GM12865 (cell line): ENCODE results near the gene RADIL.
A peak's percentile ranks its signal among the peaks of the same experiment; 100 is the strongest.
"Not testable (repeated sequence)": the region's sequence is repeated elsewhere in the genome, so short reads cannot be mapped to it uniquely, and the experiment has no call there.

ENCODE experiments used
- DNase-seq: peaks from one replicate; pipeline ENCODE4 v3.0.0; 2010; ENCODE audit warnings: low read depth
- H3K4me3 ChIP-seq: 2 replicates; pipeline ENCODE4 v1.5.1; 2011; ENCODE audit warnings: mild to moderate bottlenecking, low read depth, low read length, control low read depth
- CTCF ChIP-seq: IDR thresholded peaks from 2 replicates; pipeline ENCODE4 v1.5.1; 2011; ENCODE audit warnings: low read length, control low read depth, low read depth, inconsistent platforms; ENCODE audit not compliant: insufficient read depth; ENCODE audit errors: missing control alignments

The RADIL gene

DNA sequence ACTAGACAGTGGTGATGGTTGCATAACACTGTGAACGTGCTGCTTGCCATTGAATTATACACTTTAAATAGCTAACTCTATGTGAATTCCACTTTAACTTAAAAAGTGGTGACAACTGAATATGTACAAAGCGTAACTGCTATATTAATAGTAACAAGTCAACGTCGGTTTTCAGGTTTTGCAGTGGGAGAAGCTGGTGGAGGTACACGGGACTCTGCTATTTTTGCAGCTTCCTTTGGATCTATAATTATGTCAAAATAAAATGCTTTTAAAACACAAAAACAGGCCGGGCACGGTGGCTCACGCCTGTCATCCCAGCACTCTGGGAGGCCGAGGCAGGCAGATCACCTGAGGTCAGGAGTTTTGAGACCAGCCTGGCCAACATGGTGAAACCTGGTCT lies 87.1 kb downstream of the RADIL start:
- no peak overlapping the region for H3K4me3 ChIP-seq
- no peak for TF ChIP-seq CTCF
- no peak for DNase-seq

DNA sequence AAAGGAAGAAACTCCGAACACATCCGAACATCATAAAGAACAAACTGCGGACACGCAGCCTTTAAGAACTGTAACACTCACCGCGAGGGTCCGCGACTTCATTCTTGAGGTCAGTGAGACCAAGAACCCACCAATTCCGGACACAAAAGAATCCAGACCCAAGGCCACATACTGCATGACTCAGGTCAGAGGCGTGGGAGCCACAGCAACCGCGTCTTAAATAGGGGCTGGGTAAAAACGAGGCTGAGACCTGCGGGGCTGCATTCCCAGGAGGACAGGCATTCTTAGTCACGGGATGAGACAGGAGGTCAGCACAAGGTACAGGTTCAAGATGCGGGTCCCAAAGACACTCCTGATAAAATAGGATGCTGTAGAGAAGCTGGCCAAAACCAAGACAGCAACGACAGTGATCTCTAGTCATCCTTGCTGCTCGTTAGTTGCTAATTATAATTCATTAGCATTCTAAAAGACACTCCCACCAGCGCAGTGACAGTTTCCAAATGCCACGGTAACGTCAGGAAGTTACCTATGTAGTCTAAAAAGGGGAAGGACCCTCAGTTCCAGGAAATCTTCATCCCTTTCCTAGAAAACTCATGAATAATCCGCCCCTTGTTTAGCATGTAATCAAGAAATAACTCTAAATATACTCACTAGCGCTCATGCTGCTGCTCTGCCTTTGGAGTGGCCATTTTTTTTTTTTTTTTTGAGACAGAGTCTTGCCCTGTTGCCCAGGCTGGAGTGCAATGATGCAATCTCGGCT lies 88.7 kb downstream of the RADIL start:
- H3K4me3 ChIP-seq: no peak overlapping the region
- DNase-seq: no peak
- TF ChIP-seq CTCF: no peak

GRCh38 chr7:4794171-4794570 lies 89.3 kb downstream of the RADIL start:
- not testable (repeated sequence) for H3K4me3 ChIP-seq, DNase-seq

GRCh38 chr7:4793385-4793993 lies 90.0 kb downstream of the RADIL start:
- not testable (repeated sequence) for DNase-seq, H3K4me3 ChIP-seq

GRCh38 chr7:4792537-4793126 lies 90.9 kb downstream of the RADIL start:
- no peak for TF ChIP-seq CTCF
- H3K4me3 ChIP-seq: no peak overlapping the region
- DNase-seq: no peak

DNA sequence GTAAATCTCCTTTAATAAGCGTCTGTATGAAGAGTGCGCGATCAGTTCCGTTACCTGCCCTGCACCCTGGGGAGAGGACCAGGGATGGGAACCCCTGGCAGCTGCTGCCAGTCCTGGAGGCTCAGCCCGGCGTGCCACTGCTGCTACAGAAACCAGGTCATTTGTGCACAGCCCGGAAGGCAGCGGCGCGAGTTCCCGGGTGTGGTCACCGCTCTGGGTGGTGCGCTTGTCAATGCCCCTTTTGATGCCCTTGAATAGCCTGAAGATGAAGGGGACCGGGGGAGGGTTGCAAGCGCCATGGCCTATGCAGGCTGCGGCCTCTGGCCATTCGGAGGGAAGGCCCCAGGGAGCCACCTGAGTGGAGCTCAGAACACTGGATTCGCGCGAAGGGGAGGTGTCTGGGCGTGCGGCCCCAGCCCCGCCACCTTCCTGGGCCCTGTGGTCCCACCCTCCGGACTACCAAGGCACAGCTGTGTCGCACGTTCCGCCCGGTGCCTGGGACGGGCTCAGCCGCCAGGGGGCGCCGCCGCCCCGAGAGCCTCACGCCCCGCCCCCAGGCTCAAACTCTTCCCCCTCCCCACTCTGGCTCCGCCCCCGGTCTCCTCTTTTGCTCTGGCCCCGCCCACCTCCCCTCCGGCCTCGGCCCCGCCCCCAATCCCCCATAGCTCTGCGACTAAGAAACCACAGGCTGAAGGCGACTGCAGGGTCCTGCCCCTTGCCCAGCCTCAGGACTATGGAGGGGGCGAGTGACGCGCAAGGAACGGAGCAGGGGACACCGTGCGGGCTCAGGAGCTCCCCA lies 91.6 kb downstream of the RADIL start:
- TF ChIP-seq CTCF: peak; percentile 43
- peak; percentile 44 for DNase-seq
- H3K4me3 ChIP-seq: no peak overlapping the region

- H3K4me3 ChIP-seq: no peak overlapping the region
- DNase-seq: no peak
- no peak for TF ChIP-seq CTCF
These were observed 92.3 kb downstream of the RADIL start for GRCh38 chr7:4791101-4791737.
